ENCODE data around the gene TAS2R5.
"Not testable (repeated sequence)": the region's sequence is repeated elsewhere in the genome, so short reads cannot be mapped to it uniquely, and the experiment has no call there.

The TAS2R5 gene

GRCh38 chr7:141820067-141820466, 30.1 kb downstream of the TAS2R5 start:
- no peak for TF ChIP-seq JUND (IDR thresholded peaks at IDR 0.05; ENCODE audit: low read depth)
- in situ Hi-C loops (cut with HindIII; ENCODE audit: low pct_unique_long_range_greater_than_20kb, low sequenced_read_pairs), result no loop called here

DNA sequence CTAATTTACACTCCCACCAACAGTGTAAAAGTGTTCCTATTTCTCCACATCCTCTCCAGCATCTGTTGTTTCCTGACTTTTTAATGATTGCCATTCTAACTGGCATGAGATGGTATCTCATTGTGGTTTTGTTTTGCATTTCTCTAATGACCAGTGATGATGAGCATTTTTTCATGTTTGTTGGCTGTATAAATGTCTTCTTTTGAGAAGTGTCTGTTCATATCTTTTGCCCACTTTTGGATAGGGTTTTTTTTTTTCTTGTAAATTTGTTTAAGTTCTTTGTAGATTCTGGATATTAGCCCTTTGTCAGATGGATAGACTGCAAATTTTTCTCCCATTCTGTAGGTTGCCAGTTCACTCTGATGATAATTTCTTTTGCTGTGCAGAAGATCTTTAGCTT, 32.4 kb downstream of the TAS2R5 start:
- in situ Hi-C loops (cut with HindIII; ENCODE audit: low pct_unique_long_range_greater_than_20kb, low sequenced_read_pairs); DNase-seq (ENCODE audit: low read depth in 1 of 2, low spot score in 1 of 2): not testable (repeated sequence)

More at GRCh38 chr7:141820067-141820466, 30.1 kb downstream of the TAS2R5 start:
- DNase-seq (ENCODE audit: low read depth in 1 of 2, low spot score in 1 of 2), result no peak

DNA sequence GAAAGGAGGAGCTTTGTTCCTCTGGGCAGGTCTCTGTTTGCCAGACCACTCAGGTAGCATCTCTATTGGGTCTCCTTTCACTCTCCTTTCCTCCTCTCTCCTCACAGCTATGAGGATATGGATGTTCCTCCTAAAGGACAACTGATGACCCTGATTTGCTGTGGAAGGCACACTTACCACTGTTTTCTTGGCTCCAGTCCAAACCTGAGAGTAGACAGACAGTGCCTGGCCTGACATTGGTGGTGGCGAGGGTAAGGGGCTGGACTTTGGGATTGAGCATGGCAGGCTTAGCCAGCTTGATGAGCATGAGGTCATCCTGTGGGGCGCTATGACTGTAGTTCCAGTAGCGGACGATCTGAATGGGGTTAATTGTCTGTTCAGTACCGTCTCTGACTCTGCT, 47.7 kb downstream of the TAS2R5 start:
- no peak for DNase-seq (ENCODE audit: low read depth in 1 of 2, low spot score in 1 of 2)
- no peak for TF ChIP-seq JUND (IDR thresholded peaks at IDR 0.05; ENCODE audit: low read depth)
- in situ Hi-C loops (cut with HindIII; ENCODE audit: low pct_unique_long_range_greater_than_20kb, low sequenced_read_pairs), result no loop called here

- in situ Hi-C loops (cut with HindIII; ENCODE audit: low pct_unique_long_range_greater_than_20kb, low sequenced_read_pairs), result no loop called here
- TF ChIP-seq JUND (IDR thresholded peaks at IDR 0.05; ENCODE audit: low read depth), result no peak
- DNase-seq (ENCODE audit: low read depth in 1 of 2, low spot score in 1 of 2), result no peak
Observed at GRCh38 chr7:141838581-141838980, 48.6 kb downstream of the TAS2R5 start.

- TF ChIP-seq JUND (IDR thresholded peaks at IDR 0.05; ENCODE audit: low read depth), result no peak
- in situ Hi-C loops (cut with HindIII; ENCODE audit: low pct_unique_long_range_greater_than_20kb, low sequenced_read_pairs), result no loop called here
- DNase-seq (ENCODE audit: low read depth in 1 of 2, low spot score in 1 of 2), result no peak
Observed at GRCh38 chr7:141839256-141839655, 49.2 kb downstream of the TAS2R5 start.

- no peak for TF ChIP-seq JUND (IDR thresholded peaks at IDR 0.05; ENCODE audit: low read depth)
- DNase-seq (ENCODE audit: low read depth in 1 of 2, low spot score in 1 of 2), result no peak
- in situ Hi-C loops (cut with HindIII; ENCODE audit: low pct_unique_long_range_greater_than_20kb, low sequenced_read_pairs), result no loop called here
Observed at GRCh38 chr7:141840708-141841107, 50.7 kb downstream of the TAS2R5 start.
